Frontal cortex (tissue), 4 donors: Measurements from ENCODE around the gene UPB1. TPM values are rescaled to one million over a fixed set of nuclear protein-coding genes. Genes with fewer than 3 reads are reported as not detected.
"Not testable (repeated sequence)": the region's sequence is repeated elsewhere in the genome, so short reads cannot be mapped to it uniquely, and the experiment has no call there.

ENCODE experiments used
- DNase-seq, 2 donors: peaks; one replicate each; pipeline ENCODE4 v3.0.0; 2012; ENCODE audit warnings: low spot score in 2 of 2
- FAIRE-seq: peaks from 2 replicates; lab custom pipeline; 2012; peaks lifted over from hg19 to GRCh38; lab: Jason Lieb, UNC
- total RNA-seq: library from RNA; depleted of rRNA; stranded (reverse); fragments of >200 nt; gene quantifications from one replicate; pipeline ENCODE4 v1.2.3, GENCODE V29; 2014
- donor health status: control.
- donor health status: control.
- donor health status: control.

UPB1 gene
- total RNA-seq, 1 donor from 2014 or later: 0.41 TPM

DNA sequence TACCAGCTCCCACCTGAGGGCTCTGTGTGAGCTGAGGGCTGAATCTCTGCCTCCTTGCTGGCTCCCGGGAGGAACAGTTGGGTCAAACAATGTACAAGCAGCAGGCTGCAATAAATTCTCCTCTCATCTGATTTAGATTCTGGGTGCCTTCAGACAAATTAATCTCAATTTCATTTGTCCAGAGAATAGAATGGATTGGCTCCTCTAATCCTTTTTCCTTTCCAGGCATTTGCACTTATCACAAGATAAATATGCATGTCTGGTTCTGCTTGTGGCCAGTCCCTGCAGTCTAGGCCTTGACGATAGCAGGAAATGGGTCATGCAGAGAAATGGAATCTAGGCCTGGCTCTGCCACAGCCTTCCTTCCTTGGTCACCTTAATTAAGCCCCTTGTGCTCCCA lies 28.7 kb downstream of the UPB1 start:
- no peak for FAIRE-seq
- no peak for DNase-seq

- DNase-seq (peak; percentile 50 to 82), FAIRE-seq (no peak)
These were observed 30.4 kb downstream of the UPB1 start for GRCh38 chr22:24525416-24526037.

- FAIRE-seq (no peak), DNase-seq (no peak)
These were observed 31.1 kb downstream of the UPB1 start for GRCh38 chr22:24526191-24526590.

DNA sequence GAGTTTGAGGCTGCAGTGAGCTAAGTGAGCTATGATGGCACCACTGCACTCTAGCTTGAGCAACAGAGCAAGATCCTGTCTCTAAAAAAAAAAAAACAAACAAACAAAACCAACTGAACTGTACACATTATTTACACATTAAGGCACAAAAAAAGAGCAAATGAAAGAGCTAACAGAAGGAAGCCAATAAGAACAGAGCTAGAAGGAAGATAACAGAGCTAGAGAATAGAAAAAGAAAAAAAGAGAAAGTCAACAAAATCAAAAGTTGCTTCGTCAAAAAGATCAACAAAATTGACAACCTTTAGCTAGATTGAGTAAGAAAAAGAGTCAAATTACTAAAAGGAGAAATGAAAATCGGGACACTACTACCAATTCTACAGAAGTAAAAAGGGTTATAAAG lies 34.8 kb downstream of the UPB1 start:
- no peak for FAIRE-seq
- DNase-seq: no peak

DNA sequence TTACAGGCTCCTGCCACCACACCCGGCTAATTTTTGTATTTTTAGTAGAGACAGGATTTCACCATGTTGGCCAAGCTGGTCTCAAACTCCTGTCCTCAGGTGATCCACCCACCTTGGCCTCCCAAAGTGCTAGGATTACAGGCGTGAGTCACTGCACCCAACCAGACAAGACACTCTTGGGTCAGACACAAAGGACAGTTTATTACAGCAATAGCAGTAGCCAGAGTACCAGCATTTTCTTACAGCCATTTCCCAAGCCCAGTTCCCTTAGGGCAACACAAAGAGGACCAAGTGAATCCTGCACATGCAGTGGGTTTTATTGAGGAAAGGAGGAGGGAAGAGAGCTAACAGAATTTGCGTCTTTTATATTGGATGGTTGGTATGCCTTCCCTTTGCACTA lies 35.8 kb downstream of the UPB1 start:
- DNase-seq, FAIRE-seq: not testable (repeated sequence)

- DNase-seq: no peak
- FAIRE-seq: no peak
These were observed 36.9 kb downstream of the UPB1 start for GRCh38 chr22:24532075-24532474.

- no peak for DNase-seq
- no peak for FAIRE-seq
These were observed 40.2 kb downstream of the UPB1 start for GRCh38 chr22:24535348-24535747.

- DNase-seq (no peak), FAIRE-seq (no peak)
These were observed 41.0 kb downstream of the UPB1 start for GRCh38 chr22:24536089-24536488.

DNA sequence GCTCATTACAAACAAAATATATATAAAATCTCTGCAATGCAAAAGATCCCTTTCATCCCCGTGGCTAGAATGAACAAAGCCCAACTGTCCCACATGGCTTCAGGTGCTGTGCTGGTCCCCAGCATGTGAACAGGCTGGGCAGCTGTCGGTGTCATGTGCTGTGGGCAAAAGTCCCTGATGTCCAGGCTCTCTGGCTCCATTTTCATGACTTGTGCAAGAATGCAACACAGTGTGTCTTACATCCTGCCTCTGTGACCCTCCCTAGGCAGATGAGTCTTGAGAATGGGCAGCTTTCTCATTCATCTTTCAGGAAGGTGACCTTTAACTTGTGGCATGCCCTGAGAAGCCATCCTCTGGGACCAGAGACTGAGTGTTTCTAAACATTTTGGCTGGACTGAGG lies 45.3 kb downstream of the UPB1 start:
- FAIRE-seq (no peak), DNase-seq (no peak)

DNA sequence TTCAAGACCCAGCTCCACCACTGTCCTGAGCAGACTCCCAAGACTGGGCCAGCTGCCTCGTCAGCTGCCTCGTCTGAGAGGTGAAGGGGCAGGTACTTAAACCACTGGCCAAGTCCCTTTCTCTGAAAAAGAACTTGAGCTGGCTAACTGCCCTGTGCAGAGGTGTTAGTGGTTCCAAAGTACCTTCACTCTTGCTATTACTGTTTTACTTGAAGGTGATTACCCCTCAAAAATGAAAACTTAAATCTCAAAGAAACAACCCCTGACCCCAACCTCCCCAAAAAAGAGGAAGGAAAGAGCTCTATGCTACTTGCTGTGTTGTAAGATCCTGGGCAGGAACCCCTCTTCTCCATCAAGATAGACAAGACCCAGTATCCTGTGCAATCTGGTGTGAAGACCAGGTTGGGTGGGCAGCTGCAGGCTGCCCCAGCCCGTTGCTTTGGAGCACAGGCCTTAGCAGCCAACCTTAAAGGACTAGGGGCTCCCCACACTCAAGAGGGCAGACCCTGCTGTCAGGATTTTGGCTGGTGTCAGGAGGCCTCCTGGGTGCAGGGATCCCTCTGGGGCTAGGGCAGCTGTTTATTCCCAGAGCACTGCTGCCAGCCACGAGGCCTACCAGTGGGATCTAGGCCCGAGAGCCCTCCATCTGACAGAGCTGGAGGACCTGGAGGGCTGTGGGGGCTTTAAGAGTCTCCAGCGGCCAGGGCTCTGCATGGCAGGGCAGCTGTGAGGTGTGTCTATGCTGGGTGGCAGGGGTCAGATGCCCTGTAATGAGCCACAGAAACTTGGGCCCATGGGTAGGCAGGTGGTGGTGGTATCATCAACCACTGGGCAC lies 46.8 kb downstream of the UPB1 start:
- no peak for DNase-seq
- no peak for FAIRE-seq

- no peak for DNase-seq
These were observed 47.5 kb downstream of the UPB1 start for GRCh38 chr22:24542641-24543040.

DNA sequence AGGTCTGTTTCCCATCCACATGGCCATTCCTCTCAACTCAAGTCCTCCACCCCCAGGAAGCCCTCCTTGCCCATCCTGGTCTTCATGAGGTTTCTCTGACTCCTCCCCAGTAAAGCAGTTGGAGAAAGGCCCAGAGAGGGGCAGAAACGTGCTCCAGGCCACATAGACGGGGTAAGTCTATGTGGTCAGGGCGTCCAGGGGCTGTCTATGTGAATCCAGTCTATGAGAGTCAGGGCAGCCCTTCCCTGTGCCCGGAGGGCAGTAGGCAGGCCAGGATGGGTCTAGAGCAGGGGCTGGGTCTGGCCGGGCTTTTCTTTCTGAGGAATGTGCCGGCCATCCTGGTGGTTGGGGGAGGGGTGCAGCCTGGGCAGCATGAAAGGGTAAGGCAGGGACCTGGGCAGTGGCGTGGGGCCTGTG lies 48.1 kb downstream of the UPB1 start:
- DNase-seq (no peak), FAIRE-seq (no peak)

More at GRCh38 chr22:24542641-24543040, 47.5 kb downstream of the UPB1 start:
- FAIRE-seq: no peak

- DNase-seq: no peak
- FAIRE-seq: no peak
These were observed 48.6 kb downstream of the UPB1 start for GRCh38 chr22:24543679-24544243.

DNA sequence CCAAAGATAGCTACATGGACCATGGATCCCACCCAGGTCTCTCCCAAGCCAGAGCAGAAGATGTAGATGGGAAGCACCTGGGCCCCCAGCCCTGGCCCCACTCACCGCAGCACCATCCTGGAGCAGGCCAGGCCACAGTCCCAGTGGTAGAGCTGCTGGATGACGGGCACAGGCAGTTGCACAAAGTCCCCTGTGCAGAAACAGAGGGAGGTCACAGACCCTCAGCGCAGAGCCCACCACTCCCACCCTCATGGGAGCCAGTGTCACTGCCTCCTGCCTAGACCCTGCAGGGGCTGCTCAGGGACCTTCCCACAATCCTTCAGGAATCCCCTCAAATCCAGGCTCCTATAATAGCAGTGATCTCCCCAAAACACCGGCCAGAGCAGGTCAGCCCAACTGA lies 53.7 kb downstream of the UPB1 start:
- DNase-seq: no peak
- no peak for FAIRE-seq

- DNase-seq: no peak
These were observed 55.1 kb downstream of the UPB1 start for GRCh38 chr22:24550028-24550901.

DNA sequence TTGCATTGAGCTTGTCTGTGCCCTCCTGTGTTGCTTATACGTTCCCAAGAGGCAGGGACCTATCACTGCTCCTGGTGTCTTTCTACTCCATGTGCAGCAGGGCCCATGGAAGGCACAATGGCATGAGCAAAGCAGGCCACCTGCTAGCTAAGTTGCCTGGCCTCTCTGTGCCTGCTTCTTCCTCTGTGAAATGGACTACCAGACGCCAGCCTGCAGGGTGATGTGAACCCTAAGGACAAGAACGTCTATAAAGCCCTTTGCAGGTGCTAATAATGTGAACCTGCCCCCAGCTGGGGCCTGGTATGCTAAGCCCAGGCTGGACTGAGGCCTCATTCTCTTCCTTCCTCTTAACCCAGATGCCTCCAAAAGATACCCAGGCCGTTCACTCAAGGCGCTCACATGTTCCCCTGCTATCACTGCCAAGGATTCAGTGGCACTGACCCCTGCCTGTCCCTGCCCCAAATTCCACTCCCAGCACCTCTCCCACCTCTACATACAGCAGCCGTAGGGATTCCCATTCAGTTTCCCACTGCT lies 55.8 kb downstream of the UPB1 start:
- no peak for FAIRE-seq
- no peak for DNase-seq

More at GRCh38 chr22:24550028-24550901, 55.1 kb downstream of the UPB1 start:
- FAIRE-seq: no peak

- not testable (repeated sequence) for DNase-seq, FAIRE-seq
These were observed 57.6 kb downstream of the UPB1 start for GRCh38 chr22:24552503-24553286.

- FAIRE-seq (no peak), DNase-seq (no peak)
These were observed 58.6 kb downstream of the UPB1 start for GRCh38 chr22:24553597-24554312.
